Brain microvascular endothelial cell (primary cell): ENCODE results near the gene COX6A1.
A peak's percentile ranks its signal among the peaks of the same experiment; 100 is the strongest.

ENCODE experiments used
- DNase-seq: peaks from one replicate; pipeline ENCODE4 v3.0.0-alpha.2; 2020
- H3K27ac ChIP-seq: fragments of 250-450 bp; sonication (Bioruptor Pico); 2 replicates; pipeline ENCODE4 v1.5.1; 2020; ENCODE audit warnings: mild to moderate bottlenecking, moderate library complexity
- H3K27me3 ChIP-seq: fragments of 250-450 bp; sonication (Bioruptor Pico); replicated peaks from 2 replicates; pipeline ENCODE4 v1.5.1; 2020; ENCODE audit warnings: mild to moderate bottlenecking
- H3K36me3 ChIP-seq: fragments of 250-450 bp; sonication (Bioruptor Pico); replicated peaks from 2 replicates; pipeline ENCODE4 v1.5.1; 2020; ENCODE audit warnings: mild to moderate bottlenecking
- H3K4me3 ChIP-seq: 2 replicates; pipeline ENCODE4 v1.5.1; 2011; ENCODE audit warnings: low read depth, mild to moderate bottlenecking, control low read depth, low read length, moderate library complexity
- in situ Hi-C: cut with HindIII; loops from 2 replicates; pipeline ENCODE4 v1.10.0; 2017; ENCODE audit warnings: low sequenced_read_pairs, low pct_ligation_motif_present
- TF ChIP-seq, protein P1 (sequence below): IDR thresholded peaks from 2 replicates; pipeline ENCODE4 v1.5.1; 2011; ENCODE audit warnings: low read depth, mild to moderate bottlenecking, moderate library complexity, low read length, control low read depth, inconsistent platforms; ENCODE audit errors: missing control alignments

COX6A1 gene

DNA sequence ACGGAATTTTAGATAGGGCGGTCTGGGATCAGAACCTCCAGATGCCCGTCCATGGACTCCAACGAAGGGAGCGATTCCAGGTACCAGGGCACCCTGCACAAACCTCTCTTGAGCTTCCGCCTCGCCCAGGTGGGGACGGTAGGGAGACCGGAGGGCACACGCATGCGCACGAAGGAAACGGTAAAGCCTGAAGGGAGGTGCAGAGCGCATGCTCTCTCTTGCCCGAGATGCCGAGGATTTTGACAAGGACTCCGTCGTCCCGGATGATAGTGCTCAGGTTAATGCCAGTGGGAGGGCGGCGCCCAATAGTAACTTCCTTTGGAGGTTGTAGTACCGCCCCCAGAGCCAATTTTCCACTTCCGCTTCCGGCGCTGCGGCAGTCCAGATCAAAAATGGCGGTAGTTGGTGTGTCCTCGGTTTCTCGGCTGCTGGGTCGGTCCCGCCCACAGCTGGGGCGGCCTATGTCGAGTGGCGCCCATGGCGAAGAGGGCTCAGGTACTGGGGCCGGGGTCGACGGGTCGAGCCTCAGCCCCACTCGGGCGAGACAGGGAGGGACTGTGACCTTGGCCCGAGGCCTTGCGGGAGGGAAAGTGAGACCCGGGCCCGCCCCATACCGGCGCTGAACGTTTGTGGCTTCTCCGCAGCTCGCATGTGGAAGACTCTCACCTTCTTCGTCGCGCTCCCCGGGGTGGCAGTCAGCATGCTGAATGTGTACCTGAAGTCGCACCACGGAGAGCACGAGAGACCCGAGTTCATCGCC is at the start of gene COX6A1:
Gene COX6A1, plus strand, starts transcription at position 379 of the 760 bp plus-strand sequence. Its CDS starts 14 bp downstream, at position 393.
- in situ Hi-C loops = no loop called here
- peak; percentile 97 for DNase-seq
- Histone ChIP-seq H3K27me3 (no peaks in the 10 kb centered on the region), H3K4me3 (peak within 1 kb of the TSS; percentile 92), H3K27ac (peak within 1 kb of the TSS; percentile 43), H3K36me3 (peaks cover 14% of the 10 kb centered on the region)
- TF ChIP-seq, protein P1, sequence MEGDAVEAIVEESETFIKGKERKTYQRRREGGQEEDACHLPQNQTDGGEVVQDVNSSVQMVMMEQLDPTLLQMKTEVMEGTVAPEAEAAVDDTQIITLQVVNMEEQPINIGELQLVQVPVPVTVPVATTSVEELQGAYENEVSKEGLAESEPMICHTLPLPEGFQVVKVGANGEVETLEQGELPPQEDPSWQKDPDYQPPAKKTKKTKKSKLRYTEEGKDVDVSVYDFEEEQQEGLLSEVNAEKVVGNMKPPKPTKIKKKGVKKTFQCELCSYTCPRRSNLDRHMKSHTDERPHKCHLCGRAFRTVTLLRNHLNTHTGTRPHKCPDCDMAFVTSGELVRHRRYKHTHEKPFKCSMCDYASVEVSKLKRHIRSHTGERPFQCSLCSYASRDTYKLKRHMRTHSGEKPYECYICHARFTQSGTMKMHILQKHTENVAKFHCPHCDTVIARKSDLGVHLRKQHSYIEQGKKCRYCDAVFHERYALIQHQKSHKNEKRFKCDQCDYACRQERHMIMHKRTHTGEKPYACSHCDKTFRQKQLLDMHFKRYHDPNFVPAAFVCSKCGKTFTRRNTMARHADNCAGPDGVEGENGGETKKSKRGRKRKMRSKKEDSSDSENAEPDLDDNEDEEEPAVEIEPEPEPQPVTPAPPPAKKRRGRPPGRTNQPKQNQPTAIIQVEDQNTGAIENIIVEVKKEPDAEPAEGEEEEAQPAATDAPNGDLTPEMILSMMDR = peak; percentile 5

DNA sequence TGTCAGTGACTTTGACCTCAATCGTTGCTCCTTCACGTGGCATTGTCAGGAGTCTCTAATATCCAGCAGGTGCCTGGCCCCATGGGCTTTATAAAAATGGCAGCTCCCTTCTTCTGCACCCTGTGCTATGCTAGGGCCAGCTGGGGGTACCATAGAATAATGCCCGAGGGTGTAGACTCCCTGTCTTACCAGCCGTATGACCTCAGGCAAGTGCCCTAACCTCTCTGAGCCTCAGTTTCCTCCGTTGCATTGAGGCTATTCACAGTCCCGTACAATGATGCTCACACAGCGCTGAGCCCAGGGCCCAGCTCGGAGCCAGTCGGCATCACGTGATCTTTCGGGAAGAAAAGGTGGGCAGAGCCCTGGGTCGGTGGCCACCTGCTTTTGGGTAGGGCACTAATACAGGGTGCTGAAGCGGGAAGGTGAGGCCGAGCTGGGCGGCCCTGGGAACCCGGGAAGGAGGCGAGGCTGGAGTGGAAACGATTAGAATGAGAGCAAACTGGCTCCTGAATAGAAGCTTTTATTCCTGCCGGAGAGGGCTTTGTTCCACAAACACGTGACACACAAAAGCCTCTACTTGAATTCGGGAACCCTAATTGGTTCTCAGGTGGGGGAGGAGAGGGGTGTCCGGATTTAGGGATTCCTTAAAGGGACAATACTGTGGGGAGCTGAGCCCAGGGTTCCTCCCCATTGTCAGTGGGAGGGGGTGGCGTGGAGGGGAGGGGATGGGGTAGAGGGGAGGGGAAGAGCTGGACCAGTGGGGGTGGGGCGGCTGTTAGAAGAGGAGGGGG is 49.0 kb upstream of the COX6A1 start:
- TF ChIP-seq, protein P1 = no peak
- Histone ChIP-seq H3K4me3 (no peak overlapping the region), H3K36me3 (no peaks in the 10 kb centered on the region), H3K27ac (no peak overlapping the region), H3K27me3 (peaks cover 15% of the 10 kb centered on the region)
- no peak for DNase-seq
- in situ Hi-C loops = no loop called here

DNA sequence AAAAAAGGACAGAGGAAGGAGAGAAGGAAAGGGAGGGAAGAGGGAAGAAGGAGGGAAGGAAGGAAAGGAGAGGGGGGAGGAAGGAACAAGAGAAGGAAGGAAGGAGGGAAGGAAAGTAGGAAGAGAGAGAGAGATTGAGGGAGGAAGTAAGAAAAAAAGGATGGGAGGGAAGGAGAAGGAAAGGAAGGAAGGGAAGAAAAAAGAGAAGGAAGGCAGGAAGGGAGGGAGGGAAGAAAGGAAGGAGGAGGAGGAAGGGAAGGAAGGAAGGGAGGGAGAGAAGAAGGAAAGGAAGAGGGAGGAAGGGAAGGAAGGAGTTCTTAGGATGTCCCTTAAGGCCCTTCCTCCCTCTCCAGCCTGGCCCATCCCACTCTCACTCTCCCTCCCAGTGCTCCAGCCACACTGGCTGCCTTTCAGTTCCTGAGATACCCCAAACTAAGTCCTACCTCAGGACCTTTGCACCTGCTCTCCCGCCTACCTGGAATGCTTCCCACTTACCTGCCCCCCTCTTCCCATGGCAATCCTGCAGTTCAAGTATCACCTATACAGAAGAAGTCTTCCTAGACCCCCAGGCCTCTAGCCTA is 47.3 kb upstream of the COX6A1 start:
- no peak overlapping the region for H3K4me3 ChIP-seq
- DNase-seq = no peak
- in situ Hi-C loops = no loop called here
- TF ChIP-seq, protein P1 = no peak
- peaks cover 28% of the 10 kb centered on the region for H3K27me3 ChIP-seq
- H3K36me3 ChIP-seq = no peaks in the 10 kb centered on the region
- H3K27ac ChIP-seq = no peak overlapping the region

DNA sequence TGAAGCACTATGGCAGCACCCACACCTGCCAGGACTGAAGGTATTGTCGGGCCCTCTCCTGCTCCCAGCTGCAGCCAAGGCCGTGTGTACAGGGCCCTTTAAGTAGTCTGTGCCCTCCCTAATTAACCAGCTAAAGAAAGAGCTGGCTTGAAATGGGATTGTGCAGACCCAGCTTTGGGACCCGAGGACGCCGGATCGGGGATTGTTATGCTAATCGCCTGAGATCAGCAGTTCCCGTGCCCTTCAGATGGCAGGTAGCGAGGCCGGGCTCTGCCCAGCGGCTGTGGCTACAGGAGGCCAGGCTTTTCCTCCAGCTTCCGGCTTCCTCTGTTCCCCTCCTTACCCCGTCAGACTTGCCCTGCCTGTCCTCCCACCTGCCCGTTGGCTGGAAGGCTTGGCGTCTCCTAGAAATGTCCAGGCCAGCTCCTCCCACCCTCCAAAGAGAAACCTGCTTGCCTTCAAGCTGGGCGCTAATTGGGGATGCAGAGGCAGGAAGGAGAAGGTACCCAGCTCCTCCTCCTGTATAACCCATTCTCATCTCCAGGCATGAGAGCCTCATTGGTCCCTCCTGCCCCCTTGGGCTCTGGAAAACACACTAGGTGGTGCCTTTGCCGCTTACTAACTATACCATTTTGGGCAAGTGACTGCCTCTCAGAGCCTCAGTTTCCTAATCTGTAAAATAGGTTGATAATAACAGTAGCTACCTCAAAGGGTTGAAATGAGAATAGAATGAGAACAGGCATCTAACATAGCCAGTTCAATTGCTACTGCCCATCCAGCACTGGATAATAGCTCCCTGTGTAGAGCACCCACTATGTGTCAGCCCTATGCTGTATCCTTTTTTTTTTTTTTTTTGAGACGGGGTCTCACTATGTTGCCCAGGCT is 43.2 kb upstream of the COX6A1 start:
- TF ChIP-seq, protein P1 = no peak
- DNase-seq = no peak
- Histone ChIP-seq H3K4me3 (no peak overlapping the region), H3K27ac (no peak overlapping the region), H3K27me3 (peaks cover 24% of the 10 kb centered on the region), H3K36me3 (no peaks in the 10 kb centered on the region)
- in situ Hi-C loops = no loop called here

DNA sequence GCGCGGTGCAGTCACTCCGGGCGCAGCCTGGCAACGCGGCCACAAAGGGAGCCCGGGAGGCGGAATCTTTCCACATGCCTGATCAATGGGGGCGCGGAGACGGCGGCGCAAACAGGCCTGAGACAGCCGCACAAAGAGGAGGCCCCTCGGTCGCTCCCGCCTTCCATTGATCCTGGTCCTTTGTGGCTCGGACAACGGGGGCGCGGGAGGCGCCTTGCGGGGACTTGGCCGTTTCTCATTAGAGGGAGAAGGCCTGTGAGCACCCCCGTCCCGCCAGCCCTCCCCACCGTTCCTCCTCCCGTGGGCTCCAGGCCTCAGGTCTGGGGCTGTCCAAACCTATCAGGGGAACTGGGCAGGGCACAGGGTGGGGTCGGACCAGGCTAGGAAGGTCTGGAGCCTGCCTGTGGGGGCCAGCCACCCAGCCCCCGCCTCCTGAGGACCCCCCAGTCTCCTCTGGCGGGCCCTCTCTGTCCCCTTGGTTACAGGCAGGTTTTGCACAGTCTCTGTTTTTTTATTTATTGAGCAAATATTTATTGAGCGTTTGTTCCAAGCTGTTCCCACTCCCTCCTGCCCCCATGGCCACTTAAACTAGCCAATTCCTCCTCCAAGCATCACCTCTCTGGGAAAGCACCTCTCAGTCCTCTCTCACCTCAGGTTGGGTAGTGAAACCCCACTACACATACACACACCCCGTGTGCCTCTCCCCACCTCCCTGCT is 39.9 kb upstream of the COX6A1 start:
- peaks cover 20% of the 10 kb centered on the region for H3K27me3 ChIP-seq
- no peak overlapping the region for H3K4me3 ChIP-seq
- no peaks in the 10 kb centered on the region for H3K36me3 ChIP-seq
- H3K27ac ChIP-seq = no peak overlapping the region
- in situ Hi-C loops = no loop called here
- TF ChIP-seq, protein P1 = no peak
- no peak for DNase-seq
